Cardiac muscle cell (in vitro differentiated cells and primary cell): ENCODE measurements around the gene GALNT18. TPM values are rescaled to one million over a fixed set of nuclear protein-coding genes. Genes with fewer than 3 reads are reported as not detected.

ENCODE experiments used
- DNase-seq, 2 donors: peaks; one replicate each; pipeline versions ENCODE4 v3.0.0 to v3.0.0-alpha.2; 2010 to 2017; ENCODE audit warnings: low read depth in 1 of 2, low spot score in 1 of 2
- H3K27ac ChIP-seq: fragments of 200-600 bp; sonication (generic); 2 replicates; pipeline ENCODE4 v1.5.1; 2016
- H3K27me3 ChIP-seq: fragments of 200-600 bp; sonication (generic); 2 replicates; pipeline ENCODE4 v1.6.0; 2016; ENCODE audit warnings: control low read depth
- H3K36me3 ChIP-seq: fragments of 200-600 bp; sonication (generic); 2 replicates; pipeline ENCODE4 v1.5.1; 2016; ENCODE audit warnings: control low read depth
- H3K4me1 ChIP-seq: fragments of 200-600 bp; sonication (generic); 2 replicates; pipeline ENCODE4 v1.8.1; 2017; ENCODE audit warnings: low read depth, mild to moderate bottlenecking, mixed run types
- H3K4me3 ChIP-seq: fragments of 200-600 bp; sonication (generic); 2 replicates; pipeline ENCODE4 v1.5.1; 2016; ENCODE audit warnings: mild to moderate bottlenecking
- H3K9me3 ChIP-seq: fragments of 200-600 bp; sonication (generic); 2 replicates; pipeline ENCODE4 v1.5.1; 2017; ENCODE audit warnings: low read depth, mild to moderate bottlenecking, control low read depth
- polyA plus RNA-seq: library from polyadenylated mRNA; unstranded; fragments of >200 nt; fragmentation: Nextera tagmentation; extraction: Ambion mirVana; gene quantifications from 2 replicates; pipeline ENCODE4 v1.2.1, GENCODE V29; 2016
- total RNA-seq: library from RNA; depleted of rRNA; stranded (reverse); fragments of >200 nt; gene quantifications from 2 replicates; pipeline ENCODE4 v1.2.3, GENCODE V29; 2016
- TF ChIP-seq, protein P1 (sequence below): IDR thresholded peaks from 2 replicates; pipeline ENCODE4 v1.5.1; 2012; ENCODE audit warnings: low read depth, mild to moderate bottlenecking, low read length

GALNT18 gene
- total and polyA plus RNA-seq, 2 experiments from 2014 or later, result 2.1 to 2.2 TPM

DNA sequence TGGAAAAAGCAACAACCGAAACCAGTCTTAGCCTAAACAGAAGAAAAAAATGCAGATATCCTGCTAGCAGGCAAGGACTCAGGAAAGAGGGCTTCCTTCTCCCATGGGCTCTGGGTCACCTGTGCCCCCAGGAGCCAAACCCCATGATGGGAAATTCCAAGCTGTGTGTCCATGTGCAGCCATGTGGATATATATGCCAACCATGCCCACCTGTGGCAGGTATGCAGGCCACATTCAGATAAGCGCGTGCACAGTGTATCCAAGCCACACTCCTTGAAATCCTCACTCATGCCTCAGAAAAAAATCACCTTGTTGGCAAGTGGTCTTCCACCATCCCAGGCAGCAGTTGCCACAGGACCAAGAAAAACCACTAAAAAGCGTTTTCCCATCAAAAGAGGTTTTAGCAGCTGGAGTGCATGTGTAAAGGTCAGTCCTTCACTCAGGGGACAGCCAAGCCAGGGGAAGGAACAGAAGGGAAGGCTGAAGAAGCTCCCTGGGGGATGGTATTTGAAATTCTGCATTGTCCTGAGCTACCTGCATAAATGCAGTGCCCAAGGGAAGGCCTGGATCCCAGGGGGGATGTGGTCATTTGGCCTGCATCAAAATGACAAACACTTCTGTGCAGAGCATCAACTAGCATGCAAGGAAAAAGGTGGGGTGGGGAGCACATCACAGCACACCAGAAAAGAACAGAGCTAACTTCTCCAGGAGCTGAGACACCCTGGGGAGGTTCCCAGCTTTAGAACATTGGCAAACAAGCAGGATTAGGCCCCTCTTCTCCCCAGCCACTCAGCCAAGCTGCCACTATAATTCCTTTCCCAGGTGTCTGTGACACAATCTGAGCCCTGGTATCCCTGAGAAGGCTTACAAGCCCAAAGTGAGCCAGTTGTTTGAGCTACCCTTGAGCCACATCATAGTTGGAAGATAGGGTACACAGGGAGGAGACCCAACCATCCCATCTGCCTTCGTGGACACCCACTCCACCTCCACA, 76.2 kb downstream of the GALNT18 start:
- Histone ChIP-seq H3K4me3 (no peak overlapping the region), H3K9me3 (no peaks in the 10 kb centered on the region), H3K27me3 (no peaks in the 10 kb centered on the region), H3K27ac (no peak overlapping the region), H3K36me3 (no peaks in the 10 kb centered on the region), H3K4me1 (no peaks in the 10 kb centered on the region)
- TF ChIP-seq, protein P1, sequence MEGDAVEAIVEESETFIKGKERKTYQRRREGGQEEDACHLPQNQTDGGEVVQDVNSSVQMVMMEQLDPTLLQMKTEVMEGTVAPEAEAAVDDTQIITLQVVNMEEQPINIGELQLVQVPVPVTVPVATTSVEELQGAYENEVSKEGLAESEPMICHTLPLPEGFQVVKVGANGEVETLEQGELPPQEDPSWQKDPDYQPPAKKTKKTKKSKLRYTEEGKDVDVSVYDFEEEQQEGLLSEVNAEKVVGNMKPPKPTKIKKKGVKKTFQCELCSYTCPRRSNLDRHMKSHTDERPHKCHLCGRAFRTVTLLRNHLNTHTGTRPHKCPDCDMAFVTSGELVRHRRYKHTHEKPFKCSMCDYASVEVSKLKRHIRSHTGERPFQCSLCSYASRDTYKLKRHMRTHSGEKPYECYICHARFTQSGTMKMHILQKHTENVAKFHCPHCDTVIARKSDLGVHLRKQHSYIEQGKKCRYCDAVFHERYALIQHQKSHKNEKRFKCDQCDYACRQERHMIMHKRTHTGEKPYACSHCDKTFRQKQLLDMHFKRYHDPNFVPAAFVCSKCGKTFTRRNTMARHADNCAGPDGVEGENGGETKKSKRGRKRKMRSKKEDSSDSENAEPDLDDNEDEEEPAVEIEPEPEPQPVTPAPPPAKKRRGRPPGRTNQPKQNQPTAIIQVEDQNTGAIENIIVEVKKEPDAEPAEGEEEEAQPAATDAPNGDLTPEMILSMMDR, result no peak
- no peak for DNase-seq

DNA sequence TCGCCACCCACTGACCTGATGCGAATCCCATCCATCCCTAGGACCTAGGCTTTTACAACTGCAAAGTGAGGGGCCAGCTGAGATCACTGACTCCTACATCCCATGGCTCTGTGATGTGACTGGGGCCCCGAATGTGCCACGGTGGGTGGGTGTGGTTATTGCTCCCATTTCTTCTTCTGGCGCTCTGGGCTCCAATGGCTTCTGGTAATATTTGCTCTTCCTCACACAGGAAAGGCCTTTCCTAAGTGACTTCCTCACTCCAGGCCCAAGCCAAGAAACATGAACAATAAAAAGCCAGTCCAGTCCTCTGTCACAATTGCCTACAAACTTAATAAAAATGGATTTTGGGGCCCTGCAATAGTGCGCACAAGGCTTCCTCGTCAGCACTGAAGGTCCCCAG, 78.1 kb downstream of the GALNT18 start:
- H3K27me3 ChIP-seq, result no peaks in the 10 kb centered on the region
- no peaks in the 10 kb centered on the region for H3K36me3 ChIP-seq
- no peak overlapping the region for H3K4me3 ChIP-seq
- no peaks in the 10 kb centered on the region for H3K9me3 ChIP-seq
- TF ChIP-seq, protein P1, result no peak
- no peak overlapping the region for H3K27ac ChIP-seq
- peaks cover 3% of the 10 kb centered on the region for H3K4me1 ChIP-seq
- no peak for DNase-seq

DNA sequence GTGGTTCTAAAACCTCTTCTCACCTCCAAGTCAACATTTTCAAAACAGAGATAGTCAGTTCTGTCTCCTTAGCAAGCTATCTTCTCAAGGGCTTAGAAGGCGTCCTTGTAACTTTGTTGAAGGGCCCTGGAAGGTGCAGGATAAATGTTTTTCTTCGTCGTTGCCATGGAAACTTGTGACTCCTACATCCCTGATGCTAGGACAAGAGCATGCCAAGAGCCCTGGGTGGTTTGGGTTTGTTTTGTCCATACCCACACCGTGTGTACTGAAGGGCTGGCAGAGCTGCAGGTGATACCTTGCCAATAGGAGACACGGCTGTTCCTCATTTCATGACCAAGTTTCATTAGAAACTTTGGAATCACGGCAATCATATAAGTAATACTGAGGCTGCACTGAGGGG, 81.6 kb downstream of the GALNT18 start:
- H3K9me3 ChIP-seq, result no peaks in the 10 kb centered on the region
- H3K4me1 ChIP-seq, result peaks cover 19% of the 10 kb centered on the region
- no peaks in the 10 kb centered on the region for H3K27me3 ChIP-seq
- no peak for DNase-seq
- no peaks in the 10 kb centered on the region for H3K36me3 ChIP-seq
- no peak overlapping the region for H3K27ac ChIP-seq
- no peak overlapping the region for H3K4me3 ChIP-seq
- TF ChIP-seq, protein P1, result no peak

DNA sequence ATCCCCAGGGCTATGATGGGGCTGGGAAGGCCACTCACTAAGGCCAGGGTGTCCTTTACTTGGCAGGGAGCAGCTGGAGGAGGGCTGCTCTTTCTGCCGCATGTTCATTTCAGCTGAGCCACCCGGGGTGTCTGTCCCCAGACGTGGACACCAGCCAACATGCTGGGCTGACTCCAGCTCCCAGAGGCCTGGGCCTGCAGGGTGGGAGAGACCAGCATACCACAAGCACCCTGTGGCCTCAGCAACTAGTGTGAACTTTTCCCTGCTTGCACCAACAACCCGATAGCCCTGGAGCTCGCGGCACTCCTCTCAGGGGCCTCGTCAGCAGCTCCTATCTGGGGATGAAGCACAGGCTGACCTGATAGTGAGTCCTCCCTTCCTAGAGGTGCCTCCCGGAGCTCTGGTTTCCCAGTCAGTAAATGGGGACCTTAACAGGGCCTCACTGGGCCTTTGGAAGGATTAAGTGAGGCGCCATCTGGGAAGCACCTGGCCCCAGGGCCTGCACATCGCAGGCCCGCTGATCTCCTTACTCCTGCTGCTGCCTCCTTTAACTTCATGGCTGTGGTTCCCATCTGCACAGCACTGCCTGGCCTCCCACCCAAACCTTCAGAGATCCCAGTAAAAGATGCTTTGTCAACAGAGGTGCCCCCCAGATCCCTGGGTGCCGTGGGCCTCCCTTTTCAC, 83.4 kb downstream of the GALNT18 start:
- no peak overlapping the region for H3K4me3 ChIP-seq
- H3K36me3 ChIP-seq, result no peaks in the 10 kb centered on the region
- H3K9me3 ChIP-seq, result no peaks in the 10 kb centered on the region
- peaks cover 19% of the 10 kb centered on the region for H3K4me1 ChIP-seq
- H3K27ac ChIP-seq, result no peak overlapping the region
- TF ChIP-seq, protein P1, result no peak
- H3K27me3 ChIP-seq, result no peaks in the 10 kb centered on the region
- DNase-seq, result peak in 1 of 2 donors; percentile 38

DNA sequence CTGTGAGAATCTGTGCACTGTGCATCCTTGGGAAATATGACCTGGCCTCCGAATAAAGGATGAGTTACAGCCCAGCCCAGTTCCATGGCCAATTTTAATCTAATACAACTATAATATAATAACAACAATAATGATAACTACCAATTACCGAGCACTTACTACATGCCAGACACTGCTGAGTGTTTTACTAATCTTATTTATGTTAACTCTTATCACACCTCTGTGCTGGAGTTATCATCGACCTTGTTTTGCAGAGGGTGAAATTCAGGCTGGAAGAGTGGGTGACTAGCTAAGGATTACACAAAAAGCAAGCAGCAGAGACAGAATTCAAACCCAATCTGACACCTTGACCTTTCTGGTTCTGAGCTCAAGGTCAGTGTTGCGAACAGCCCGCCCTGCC, 83.9 kb downstream of the GALNT18 start:
- Histone ChIP-seq H3K27me3 (no peaks in the 10 kb centered on the region), H3K4me1 (peaks cover 19% of the 10 kb centered on the region), H3K27ac (no peak overlapping the region), H3K9me3 (no peaks in the 10 kb centered on the region), H3K36me3 (no peaks in the 10 kb centered on the region), H3K4me3 (no peak overlapping the region)
- DNase-seq, result no peak
- TF ChIP-seq, protein P1, result no peak
